SK-N-MC (cell line): ENCODE data around the gene HAAO.
A peak's percentile ranks its signal among the peaks of the same experiment; 100 is the strongest.

ENCODE experiments used
- DNase-seq: peaks from one replicate; pipeline ENCODE4 v3.0.0-alpha.2; 2011; ENCODE audit warnings: low read depth, low spot score
- H3K27ac ChIP-seq: fragments of 200-600 bp; sonication (generic); 2 replicates; pipeline ENCODE4 v1.5.1; 2016; ENCODE audit warnings: mixed run types
- H3K36me3 ChIP-seq: fragments of 200-600 bp; sonication (generic); 2 replicates; pipeline ENCODE4 v1.6.1; 2017; ENCODE audit warnings: antibody characterized with exemption, low read length, mixed read lengths; ENCODE audit not compliant: insufficient read depth
- H3K4me3 ChIP-seq: fragments of 200-600 bp; sonication (generic); 2 replicates; pipeline ENCODE4 v1.5.1; 2016
- H3K9ac ChIP-seq: fragments of 200-600 bp; sonication (generic); 2 replicates; pipeline ENCODE4 v1.8.0; 2017; ENCODE audit warnings: mixed run types, mixed read lengths; ENCODE audit not compliant: insufficient read length
- H3K9me3 ChIP-seq: fragments of 200-600 bp; sonication (generic); 2 replicates; pipeline ENCODE4 v1.6.1; 2017; ENCODE audit warnings: low read depth, mild to moderate bottlenecking, antibody characterized with exemption, low read length, moderate library complexity, mixed read lengths
- EZH2 ChIP-seq: fragments of 200-600 bp; sonication (generic); IDR thresholded peaks from one replicate; pipeline ENCODE4 v1.6.1; 2017; ENCODE audit warnings: antibody characterized with exemption
- FOXP2 ChIP-seq: optimal IDR thresholded peaks from 2 replicates; pipeline ENCODE3; 2011; ENCODE audit warnings: mild to moderate bottlenecking, moderate library complexity; ENCODE audit not compliant: insufficient read depth; ENCODE audit errors: extremely low read length, control extremely low read depth
- POLR2AphosphoS5 ChIP-seq: IDR thresholded peaks from 2 replicates; pipeline ENCODE4 v1.6.1; 2012; ENCODE audit warnings: mild to moderate bottlenecking, low read depth, low read length, borderline replicate concordance

Gene HAAO

GRCh38 chr2:42781181-42781580 lies 11.2 kb downstream of the HAAO start:
- no peak overlapping the region for H3K4me3 ChIP-seq
- H3K27ac ChIP-seq: no peak overlapping the region
- TF ChIP-seq EZH2: no peak
- TF ChIP-seq POLR2AphosphoS5: no peak
- TF ChIP-seq FOXP2: no peak
- H3K36me3 ChIP-seq: no peaks in the 10 kb centered on the region
- no peak for DNase-seq
- no peaks in the 10 kb centered on the region for H3K9me3 ChIP-seq
- no peak overlapping the region for H3K9ac ChIP-seq

GRCh38 chr2:42777883-42778805 lies 14.2 kb downstream of the HAAO start:
- no peaks in the 10 kb centered on the region for H3K36me3 ChIP-seq
- H3K9ac ChIP-seq: no peak overlapping the region
- H3K9me3 ChIP-seq: no peaks in the 10 kb centered on the region
- H3K4me3 ChIP-seq: no peak overlapping the region
- no peak for TF ChIP-seq FOXP2
- TF ChIP-seq POLR2AphosphoS5: no peak
- no peak for TF ChIP-seq EZH2
- DNase-seq: no peak
- H3K27ac ChIP-seq: no peak overlapping the region

DNA sequence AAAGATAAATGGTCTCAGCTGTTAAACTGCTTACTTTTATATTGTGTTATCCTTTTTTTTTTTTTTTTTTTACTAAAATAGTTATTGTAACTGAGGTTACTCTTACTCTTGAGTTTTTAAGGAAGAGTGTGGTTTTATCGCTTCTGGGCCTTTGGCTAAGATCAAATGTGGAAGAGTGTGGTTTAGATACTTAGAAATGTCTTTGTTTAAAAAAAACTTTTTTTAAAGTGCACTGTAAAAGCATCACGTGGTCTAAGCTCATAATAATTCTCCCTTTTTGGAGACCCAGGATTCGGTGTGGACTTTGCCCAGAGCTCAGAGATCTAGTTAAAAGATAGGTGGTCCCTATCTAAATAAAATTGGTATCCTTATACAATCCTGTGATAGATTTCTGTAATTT lies 16.6 kb downstream of the HAAO start:
- Histone ChIP-seq H3K9ac (no peak overlapping the region), H3K9me3 (no peaks in the 10 kb centered on the region)

DNA sequence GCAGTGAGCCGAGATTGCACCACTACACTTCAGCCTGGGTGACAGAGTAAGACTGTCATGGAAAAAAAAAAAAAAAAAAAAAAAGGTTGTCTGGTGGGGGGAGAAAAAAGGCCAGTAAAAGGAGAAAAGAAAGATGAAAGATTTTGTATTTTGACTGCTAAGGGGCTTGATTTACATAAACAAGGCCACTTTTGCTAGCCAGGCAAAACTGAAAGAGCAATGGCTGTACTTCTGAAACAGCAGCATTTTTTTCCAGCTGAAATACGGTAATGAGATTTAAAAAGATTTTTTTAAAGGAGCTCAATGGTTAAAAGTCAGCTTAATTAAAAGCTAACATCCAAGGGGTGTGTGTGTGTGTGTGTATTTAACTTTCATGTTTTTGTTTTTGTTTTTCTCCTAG lies 17.2 kb downstream of the HAAO start:
- Histone ChIP-seq H3K9ac (peak overlapping the region; percentile 41), H3K36me3 (no peaks in the 10 kb centered on the region), H3K9me3 (no peaks in the 10 kb centered on the region), H3K4me3 (no peak overlapping the region), H3K27ac (peak overlapping the region; percentile 78)
- TF ChIP-seq FOXP2 (no peak), EZH2 (no peak), POLR2AphosphoS5 (no peak)
- DNase-seq: no peak

More for the DNA sequence above, 16.6 kb downstream of the HAAO start:
- no peaks in the 10 kb centered on the region for H3K36me3 ChIP-seq
- DNase-seq: no peak
- H3K4me3 ChIP-seq: no peak overlapping the region
- H3K27ac ChIP-seq: peak overlapping the region; percentile 78
- no peak for TF ChIP-seq EZH2
- no peak for TF ChIP-seq POLR2AphosphoS5
- TF ChIP-seq FOXP2: no peak

DNA sequence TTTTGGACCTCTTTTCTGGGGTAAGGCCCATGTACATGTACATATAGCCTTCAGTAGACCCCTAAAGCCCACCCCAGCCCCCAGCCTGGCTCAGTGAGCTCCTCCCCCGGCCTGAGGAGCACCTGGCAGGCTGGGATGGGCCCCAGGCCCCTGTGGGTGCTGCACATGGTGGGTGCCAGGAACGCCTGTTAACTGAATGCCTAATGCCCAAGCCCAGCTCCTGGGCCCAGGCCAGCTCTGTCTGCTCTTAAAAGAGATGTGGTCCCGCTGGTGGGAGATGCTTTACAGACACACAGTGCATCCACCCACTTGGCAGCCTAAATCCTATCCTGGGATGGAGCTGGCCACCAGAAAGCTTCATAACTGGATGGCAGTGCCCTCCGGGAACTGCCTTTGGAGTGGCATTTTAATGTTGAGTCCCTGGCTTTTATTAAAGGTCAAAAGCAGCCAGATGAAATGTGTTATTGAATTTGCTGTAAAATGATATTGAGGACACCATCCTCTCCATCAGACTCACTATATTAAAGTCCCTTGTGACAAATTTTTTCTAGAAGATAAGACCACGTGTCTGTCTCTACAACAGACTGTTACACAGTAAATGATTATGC lies 20.7 kb downstream of the HAAO start:
- no peak for TF ChIP-seq FOXP2
- no peak for TF ChIP-seq POLR2AphosphoS5
- no peak for TF ChIP-seq EZH2
- no peaks in the 10 kb centered on the region for H3K9me3 ChIP-seq
- H3K4me3 ChIP-seq: no peak overlapping the region

GRCh38 chr2:42770288-42771131 lies 21.9 kb downstream of the HAAO start:
- no peak overlapping the region for H3K27ac ChIP-seq
- H3K9me3 ChIP-seq: no peaks in the 10 kb centered on the region
- H3K9ac ChIP-seq: no peak overlapping the region
- H3K36me3 ChIP-seq: no peaks in the 10 kb centered on the region
- H3K4me3 ChIP-seq: no peak overlapping the region
- DNase-seq: no peak
- TF ChIP-seq EZH2: no peak
- TF ChIP-seq FOXP2: no peak
- no peak for TF ChIP-seq POLR2AphosphoS5

More for the DNA sequence above, 20.7 kb downstream of the HAAO start:
- no peak overlapping the region for H3K9ac ChIP-seq
- H3K27ac ChIP-seq: no peak overlapping the region
- H3K36me3 ChIP-seq: no peaks in the 10 kb centered on the region
- DNase-seq: no peak

DNA sequence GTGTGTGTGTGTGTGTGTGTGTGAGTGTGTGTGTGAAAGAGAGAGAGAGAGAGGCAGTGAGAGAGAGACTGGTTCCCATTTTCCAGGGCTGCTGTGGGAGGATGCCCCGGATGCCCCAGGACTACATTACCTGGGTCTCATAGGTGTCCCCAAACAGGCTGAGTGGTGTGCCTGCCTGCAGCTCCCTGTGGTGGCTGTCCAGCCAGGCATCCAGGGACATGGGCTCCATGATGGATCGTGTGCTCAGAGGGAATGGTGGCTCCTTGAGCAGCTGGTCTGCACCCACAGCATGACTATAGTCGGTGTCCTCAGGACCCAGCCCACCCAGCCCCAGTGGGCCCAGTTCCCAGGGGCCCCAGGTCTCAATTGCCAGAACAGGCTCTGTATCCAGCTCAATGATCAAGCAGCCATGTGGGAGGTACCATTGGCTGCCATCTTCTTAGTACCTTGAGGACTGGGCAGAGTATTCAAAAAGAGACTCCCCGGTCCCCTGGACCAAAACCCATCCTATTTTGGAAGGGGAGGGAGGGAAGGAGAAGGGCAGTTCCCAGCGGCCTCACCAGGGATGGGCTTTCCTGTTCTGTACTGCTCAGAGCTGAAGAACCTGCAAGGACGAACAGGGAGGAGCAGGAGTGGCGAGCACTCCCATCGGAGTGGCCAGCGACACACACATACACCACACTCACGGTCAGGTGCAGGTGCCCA lies 22.6 kb downstream of the HAAO start:
- Histone ChIP-seq H3K36me3 (no peaks in the 10 kb centered on the region), H3K9me3 (no peaks in the 10 kb centered on the region), H3K4me3 (no peak overlapping the region), H3K9ac (no peak overlapping the region), H3K27ac (no peak overlapping the region)
- no peak for TF ChIP-seq EZH2
- TF ChIP-seq FOXP2: no peak
- TF ChIP-seq POLR2AphosphoS5: no peak
- no peak for DNase-seq
